Right atrium auricular region (tissue), 2 donors: ENCODE data around the gene RUFY1. TPM values are rescaled to one million over a fixed set of nuclear protein-coding genes. Genes with fewer than 3 reads are reported as not detected.

ENCODE experiments used
- DNase-seq: peaks from one replicate; pipeline ENCODE4 v3.0.0-alpha.2; 2019; ENCODE audit warnings: low spot score
- H3K27ac ChIP-seq, 2 donors: fragments of 200-600 bp; sonication (generic); 1 replicate in 1 of 2; 2 replicates in 1 of 2; pipeline ENCODE4 v1.5.1; 2016 to 2019
- H3K27me3 ChIP-seq, 2 donors: fragments of 200-600 bp; sonication (generic); one replicate each; pipeline versions ENCODE4 v1.5.1 to v1.6.0; 2017 to 2019
- H3K36me3 ChIP-seq: fragments of 200-600 bp; sonication (generic); one replicate; pipeline ENCODE4 v1.5.1; 2016
- H3K4me1 ChIP-seq, 2 donors: fragments of 200-600 bp; sonication (generic); one replicate each; pipeline versions ENCODE4 v1.5.1 to v1.6.0; 2017 to 2019
- H3K4me3 ChIP-seq, 2 donors: fragments of 200-600 bp; sonication (generic); 1 replicate in 1 of 2; 2 replicates in 1 of 2; pipeline ENCODE4 v1.5.1; 2017 to 2019; ENCODE audit warnings: mild to moderate bottlenecking in 1 of 2, moderate library complexity in 1 of 2
- H3K9me3 ChIP-seq, 2 donors: fragments of 200-600 bp; sonication (generic); one replicate each; pipeline ENCODE4 v1.5.1; 2019
- CTCF ChIP-seq, 2 donors: fragments of 200-600 bp; sonication (generic); IDR thresholded peaks; one replicate each; pipeline ENCODE4 v1.5.1; 2019; ENCODE audit warnings: antibody characterized with exemption in 2 of 2
- total RNA-seq, 2 donors: library from RNA; depleted of rRNA; stranded (reverse); fragments of >200 nt; gene quantifications; one replicate each; pipeline ENCODE4 v1.1.0, GENCODE V29; 2016

The RUFY1 gene
- total RNA-seq, 2 donors from 2014 or later = 19.5 to 25.4 TPM

- no peak for TF ChIP-seq CTCF (IDR thresholded peaks at IDR 0.05)
- Histone ChIP-seq H3K4me3 (no peak overlapping the region), H3K4me1 (no peaks in the 10 kb centered on the region), H3K9me3 (no peaks in the 10 kb centered on the region), H3K27ac (no peak overlapping the region), H3K36me3 (peaks cover 31% of the 10 kb centered on the region), H3K27me3 (no peaks in the 10 kb centered on the region)
- DNase-seq = no peak
Observed at GRCh38 chr5:179577286-179577960, 27.1 kb downstream of the RUFY1 start.

GRCh38 chr5:179585941-179586401, 35.6 kb downstream of the RUFY1 start:
- H3K4me1 ChIP-seq = no peaks in the 10 kb centered on the region
- DNase-seq = no peak
- no peak for TF ChIP-seq CTCF (IDR thresholded peaks at IDR 0.05)
- H3K9me3 ChIP-seq = no peaks in the 10 kb centered on the region
- no peaks in the 10 kb centered on the region for H3K27me3 ChIP-seq
- H3K4me3 ChIP-seq = no peak overlapping the region
- H3K27ac ChIP-seq = no peak overlapping the region
- peaks cover 68% of the 10 kb centered on the region for H3K36me3 ChIP-seq

- H3K9me3 ChIP-seq = no peaks in the 10 kb centered on the region
- H3K36me3 ChIP-seq = peaks cover 71% of the 10 kb centered on the region
- TF ChIP-seq CTCF (IDR thresholded peaks at IDR 0.05) = no peak
- H3K27ac ChIP-seq = no peak overlapping the region
- H3K4me3 ChIP-seq = no peak overlapping the region
- no peaks in the 10 kb centered on the region for H3K27me3 ChIP-seq
- H3K4me1 ChIP-seq = no peaks in the 10 kb centered on the region
- DNase-seq = no peak
Observed at GRCh38 chr5:179588166-179588565, 37.8 kb downstream of the RUFY1 start.

GRCh38 chr5:179595916-179596315, 45.6 kb downstream of the RUFY1 start:
- Histone ChIP-seq H3K4me3 (no peak overlapping the region), H3K9me3 (no peaks in the 10 kb centered on the region), H3K27ac (no peak overlapping the region), H3K36me3 (peaks cover 97% of the 10 kb centered on the region), H3K4me1 (no peaks in the 10 kb centered on the region), H3K27me3 (no peaks in the 10 kb centered on the region)
- no peak for TF ChIP-seq CTCF (IDR thresholded peaks at IDR 0.05)
- DNase-seq = no peak

- no peak overlapping the region for H3K27ac ChIP-seq
- no peak for DNase-seq
- H3K9me3 ChIP-seq = no peaks in the 10 kb centered on the region
- no peaks in the 10 kb centered on the region for H3K27me3 ChIP-seq
- no peaks in the 10 kb centered on the region for H3K4me1 ChIP-seq
- H3K4me3 ChIP-seq = no peak overlapping the region
- H3K36me3 ChIP-seq = peaks cover 93% of the 10 kb centered on the region
- no peak for TF ChIP-seq CTCF (IDR thresholded peaks at IDR 0.05)
Observed at GRCh38 chr5:179596421-179596820, 46.1 kb downstream of the RUFY1 start.

- no peaks in the 10 kb centered on the region for H3K9me3 ChIP-seq
- DNase-seq = no peak
- no peaks in the 10 kb centered on the region for H3K27me3 ChIP-seq
- H3K4me3 ChIP-seq = no peak overlapping the region
- no peak for TF ChIP-seq CTCF (IDR thresholded peaks at IDR 0.05)
- H3K27ac ChIP-seq = no peak overlapping the region
- peaks cover 89% of the 10 kb centered on the region for H3K36me3 ChIP-seq
- H3K4me1 ChIP-seq = no peaks in the 10 kb centered on the region
Observed at GRCh38 chr5:179599100-179599499, 48.7 kb downstream of the RUFY1 start.
